ENCODE measurements around the gene MRPS2. TPM values are rescaled to one million over a fixed set of nuclear protein-coding genes. Genes with fewer than 3 reads are reported as not detected.
"Not testable (repeated sequence)": the region's sequence is repeated elsewhere in the genome, so short reads cannot be mapped to it uniquely, and the experiment has no call there.

The MRPS2 gene
- total RNA-seq, 4 donors from 2014 or later = 21.4 to 37.6 (median 25.6) TPM

- no peaks in the 10 kb centered on the region for H3K4me1 ChIP-seq
- WGBS, 2 donors (ENCODE audit: low coverage in 1 of 2) = 73% methylated on average over 3 of the region's 27 CpGs; no CpG with 5 or more reads in 1 of the 2 donors
- no peaks in the 10 kb centered on the region for H3K36me3 ChIP-seq
- H3K4me3 ChIP-seq = no peak overlapping the region
- TF ChIP-seq POLR2A (IDR thresholded peaks at IDR 0.05) (no peak), CTCF (IDR thresholded peaks at IDR 0.05) (no peak), POLR2AphosphoS5 (IDR thresholded peaks at IDR 0.05) (no peak), EP300 (IDR thresholded peaks at IDR 0.05) (no peak)
- H3K9me3 ChIP-seq = peaks cover 0 to 4% (median 0%) of the 10 kb centered on the region in 3 donors
- peaks cover 74% of the 10 kb centered on the region for H3K27me3 ChIP-seq
- no peak overlapping the region for H3K27ac ChIP-seq
- ATAC-seq = no peak
These were observed 23.8 kb downstream of the MRPS2 start for GRCh38 chr9:135524130-135524861.

GRCh38 chr9:135525241-135526088, 25.0 kb downstream of the MRPS2 start:
- Histone ChIP-seq H3K36me3 (no peaks in the 10 kb centered on the region), H3K27me3 (peaks cover 83% of the 10 kb centered on the region), H3K4me1 (no peaks in the 10 kb centered on the region), H3K27ac (no peak overlapping the region), H3K9me3 (peaks cover 0 to 14% (median 0%) of the 10 kb centered on the region in 3 donors), H3K4me3 (no peak overlapping the region)
- WGBS, 2 donors (ENCODE audit: low coverage in 1 of 2) = 100% methylated on average over 1 of the region's 31 CpGs; no CpG with 5 or more reads in 1 of the 2 donors
- ATAC-seq = no peak
- no peak for TF ChIP-seq POLR2AphosphoS5 (IDR thresholded peaks at IDR 0.05)
- TF ChIP-seq CTCF (IDR thresholded peaks at IDR 0.05) = no peak
- no peak for TF ChIP-seq EP300 (IDR thresholded peaks at IDR 0.05)
- TF ChIP-seq POLR2A (IDR thresholded peaks at IDR 0.05) = no peak

GRCh38 chr9:135526089-135526729, 25.7 kb downstream of the MRPS2 start:
- WGBS, 2 donors (ENCODE audit: low coverage in 1 of 2) = 100% methylated on average over 1 of the region's 11 CpGs; no CpG with 5 or more reads in 1 of the 2 donors
- ATAC-seq = no peak
- peaks cover 0 to 14% (median 0%) of the 10 kb centered on the region in 3 donors for H3K9me3 ChIP-seq
- no peaks in the 10 kb centered on the region for H3K4me1 ChIP-seq
- H3K27me3 ChIP-seq = peaks cover 85% of the 10 kb centered on the region
- TF ChIP-seq EP300 (IDR thresholded peaks at IDR 0.05) = no peak
- no peak for TF ChIP-seq CTCF (IDR thresholded peaks at IDR 0.05)
- no peak for TF ChIP-seq POLR2AphosphoS5 (IDR thresholded peaks at IDR 0.05)
- no peak for TF ChIP-seq POLR2A (IDR thresholded peaks at IDR 0.05)
- no peaks in the 10 kb centered on the region for H3K36me3 ChIP-seq
- H3K27ac ChIP-seq = no peak overlapping the region
- no peak overlapping the region for H3K4me3 ChIP-seq

- no peaks in the 10 kb centered on the region for H3K4me1 ChIP-seq
- ATAC-seq = no peak
- H3K9me3 ChIP-seq = peaks cover 0 to 14% (median 0%) of the 10 kb centered on the region in 3 donors
- TF ChIP-seq POLR2A (IDR thresholded peaks at IDR 0.05) (no peak), EP300 (IDR thresholded peaks at IDR 0.05) (no peak), POLR2AphosphoS5 (IDR thresholded peaks at IDR 0.05) (no peak), CTCF (IDR thresholded peaks at IDR 0.05) (no peak)
- no peaks in the 10 kb centered on the region for H3K36me3 ChIP-seq
- H3K27me3 ChIP-seq = peaks cover 84% of the 10 kb centered on the region
- no peak overlapping the region for H3K4me3 ChIP-seq
- no peak overlapping the region for H3K27ac ChIP-seq
- WGBS, 2 donors (ENCODE audit: low coverage in 1 of 2) = 70 to 71% methylated on average over 4 of the region's 30 CpGs
These were observed 26.5 kb downstream of the MRPS2 start for GRCh38 chr9:135526730-135527571.

- peaks cover 77% of the 10 kb centered on the region for H3K27me3 ChIP-seq
- H3K27ac ChIP-seq, H3K4me3 ChIP-seq, H3K36me3 ChIP-seq, H3K4me1 ChIP-seq, ATAC-seq: not testable (repeated sequence)
- WGBS, 2 donors (ENCODE audit: low coverage in 1 of 2) = 93 to 100% methylated on average over 1 to 6 of the region's 10 CpGs
- peaks cover 0 to 14% (median 0%) of the 10 kb centered on the region in 3 donors for H3K9me3 ChIP-seq
These were observed 28.5 kb downstream of the MRPS2 start for GRCh38 chr9:135528842-135529435.

Data from gastroesophageal sphincter (tissue), 4 donors.